ENCODE measurements around the gene OR52A1. TPM values are rescaled to one million over a fixed set of nuclear protein-coding genes. Genes with fewer than 3 reads are reported as not detected.

Gene OR52A1
- total and polyA plus RNA-seq, 9 of the 15 experiments (the other 6 are each of a cell fraction or from before 2014, with no cell fraction given): under 0.01 to 0.33 (median 0.13) TPM; not detected in 3

- TF ChIP-seq GTF3C2 (IDR thresholded peaks at IDR 0.05; ENCODE audit: borderline replicate concordance, extremely low read depth, insufficient read length) (no peak), TAF1 (IDR thresholded peaks at IDR 0.05; ENCODE audit: control insufficient read depth, extremely low read depth, insufficient read depth, low read length, severe bottlenecking) (peak; percentile 21), MTA1 (IDR thresholded peaks at IDR 0.05; ENCODE audit: borderline replicate concordance) (no peak), SNIP1 (IDR thresholded peaks at IDR 0.05; ENCODE audit: low read depth) (no peak), SREBF1 (IDR thresholded peaks at IDR 0.05; ENCODE audit: borderline replicate concordance, low read depth, low read length) (no peak), KLF16 (IDR thresholded peaks at IDR 0.05) (peak; percentile 86), ESRRB (CRISPR knock-in tag; IDR thresholded peaks at IDR 0.05; ENCODE audit: borderline replicate concordance) (no peak), ZNF124 (CRISPR knock-in tag; IDR thresholded peaks at IDR 0.05) (no peak), TCFL5 (CRISPR knock-in tag; conservative IDR thresholded peaks at IDR 0.05) (no peak), CBFA2T2 (conservative IDR thresholded peaks at IDR 0.05) (peak; percentile 94), NFATC3 (IDR thresholded peaks at IDR 0.05) (no peak), ATF1 (CRISPR knock-in tag; IDR thresholded peaks at IDR 0.05) (no peak), ATF1 (tag; IDR thresholded peaks at IDR 0.05) (peak; percentile 60; the same call in 1 of the 2 replicates), ELF1 (tag; IDR thresholded peaks at IDR 0.05) (no peak), TBP (optimal IDR thresholded peaks at IDR 0.05; ENCODE audit: low read depth, low read length) (peak; percentile 11), NR2C1 (IDR thresholded peaks at IDR 0.05) (no peak; the same call in 1 of the 2 replicates), NR2C1 (tag; IDR thresholded peaks at IDR 0.05) (no peak), MAFK (IDR thresholded peaks at IDR 0.05; ENCODE audit: low read length) (no peak), ARID3A (IDR thresholded peaks at IDR 0.05; ENCODE audit: borderline replicate concordance, low read depth, low read length) (peak; percentile 92), ZNF830 (CRISPR knock-in tag; IDR thresholded peaks at IDR 0.05) (no peak), ZNF263 (CRISPR knock-in tag; IDR thresholded peaks at IDR 0.05; ENCODE audit: borderline replicate concordance) (no peak), RCOR1 (IDR thresholded peaks at IDR 0.05; ENCODE audit: borderline replicate concordance in 1 of 2, low read depth in 2 of 2, low read length in 2 of 2) (peak; percentile 9 to 86; a peak in 3 of 4 replicates), ARID3B (CRISPR knock-in tag; IDR thresholded peaks at IDR 0.05; ENCODE audit: borderline replicate concordance) (no peak)
Measured at GRCh38 chr11:5131584-5132335, 22.8 kb downstream of the OR52A1 start (continued).
